ENCODE data around the gene UTF1.

The UTF1 gene

DNA sequence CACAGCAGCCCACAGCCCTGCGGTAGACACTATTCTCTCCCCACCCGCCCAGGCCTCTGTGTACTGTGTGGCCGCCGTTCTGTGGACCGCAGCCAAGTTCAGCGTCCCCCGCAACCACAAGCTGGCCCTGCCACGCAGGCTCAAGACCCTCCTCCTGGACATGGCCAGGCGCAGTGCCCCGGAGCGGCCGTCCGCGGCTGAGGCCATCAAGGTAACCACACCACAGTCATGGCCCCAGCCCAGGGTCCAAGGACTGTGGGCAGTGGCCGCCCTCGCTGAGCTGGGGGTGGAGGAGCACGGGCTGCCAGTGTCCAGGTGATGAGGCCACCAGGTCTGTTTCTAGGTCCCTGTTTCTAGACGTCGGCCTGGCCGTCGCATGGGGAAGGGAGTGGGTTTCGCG, 34.4 kb upstream of the UTF1 start:
- no peaks in the 10 kb centered on the region for H3K9me3 ChIP-seq (ENCODE audit: severe bottlenecking)
- H3K4me3 ChIP-seq (ENCODE audit: severe bottlenecking): no peak overlapping the region
- H3K27ac ChIP-seq (ENCODE audit: poor library complexity, severe bottlenecking): no peak overlapping the region
- ATAC-seq (ENCODE audit: low read depth) (no peak), DNase-seq (ENCODE audit: low spot score) (no peak)
- H3K36me3 ChIP-seq (ENCODE audit: low read depth): no peaks in the 10 kb centered on the region
- no peak for TF ChIP-seq CTCF (IDR thresholded peaks at IDR 0.05; ENCODE audit: poor library complexity, severe bottlenecking)
- H3K27me3 ChIP-seq (ENCODE audit: insufficient read depth, poor library complexity, severe bottlenecking): peaks cover 7% of the 10 kb centered on the region
- H3K4me1 ChIP-seq (ENCODE audit: insufficient read depth, poor library complexity, severe bottlenecking): no peaks in the 10 kb centered on the region

DNA sequence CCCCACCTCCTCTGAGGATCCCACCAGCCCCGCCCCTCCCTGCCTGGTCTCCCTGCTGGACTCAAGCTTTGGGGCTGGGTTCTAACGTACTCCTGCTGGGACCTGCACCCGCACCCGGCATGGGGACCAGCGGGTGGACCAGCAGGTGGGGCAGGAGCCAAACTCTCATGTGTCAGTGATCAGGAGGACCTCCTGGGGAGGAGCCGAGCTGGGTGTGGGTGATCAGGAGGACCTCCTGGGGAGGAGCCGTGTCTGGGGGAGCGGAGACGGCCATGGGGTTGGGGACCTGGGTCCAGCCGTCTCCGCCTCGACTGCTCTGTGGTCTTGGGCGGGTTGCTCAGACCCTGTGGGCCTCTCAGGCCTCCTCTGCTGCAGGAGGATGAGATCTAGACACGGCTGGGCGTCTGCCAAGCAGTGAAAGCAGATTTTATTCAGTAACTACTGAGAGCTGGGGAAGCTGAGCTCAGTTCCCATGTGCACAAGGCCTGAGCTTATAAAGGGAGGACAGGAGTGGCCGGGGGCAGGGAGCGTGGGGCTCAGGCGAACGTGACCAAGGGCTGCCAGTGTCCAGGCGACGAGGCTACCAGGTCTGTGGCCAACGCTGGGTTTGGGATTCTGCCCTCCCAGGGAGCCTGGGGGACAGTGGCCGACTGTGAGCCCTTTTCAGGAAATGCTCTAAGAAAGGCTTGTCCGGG, 33.6 kb upstream of the UTF1 start:
- ATAC-seq (ENCODE audit: low read depth) (no peak), DNase-seq (ENCODE audit: low spot score) (no peak)
- Histone ChIP-seq H3K9me3 (ENCODE audit: severe bottlenecking) (no peaks in the 10 kb centered on the region), H3K4me1 (ENCODE audit: insufficient read depth, poor library complexity, severe bottlenecking) (no peaks in the 10 kb centered on the region), H3K4me3 (ENCODE audit: severe bottlenecking) (no peak overlapping the region), H3K36me3 (ENCODE audit: low read depth) (no peaks in the 10 kb centered on the region), H3K27me3 (ENCODE audit: insufficient read depth, poor library complexity, severe bottlenecking) (peaks cover 4% of the 10 kb centered on the region), H3K27ac (ENCODE audit: poor library complexity, severe bottlenecking) (no peak overlapping the region)
- TF ChIP-seq CTCF (IDR thresholded peaks at IDR 0.05; ENCODE audit: poor library complexity, severe bottlenecking): no peak

DNA sequence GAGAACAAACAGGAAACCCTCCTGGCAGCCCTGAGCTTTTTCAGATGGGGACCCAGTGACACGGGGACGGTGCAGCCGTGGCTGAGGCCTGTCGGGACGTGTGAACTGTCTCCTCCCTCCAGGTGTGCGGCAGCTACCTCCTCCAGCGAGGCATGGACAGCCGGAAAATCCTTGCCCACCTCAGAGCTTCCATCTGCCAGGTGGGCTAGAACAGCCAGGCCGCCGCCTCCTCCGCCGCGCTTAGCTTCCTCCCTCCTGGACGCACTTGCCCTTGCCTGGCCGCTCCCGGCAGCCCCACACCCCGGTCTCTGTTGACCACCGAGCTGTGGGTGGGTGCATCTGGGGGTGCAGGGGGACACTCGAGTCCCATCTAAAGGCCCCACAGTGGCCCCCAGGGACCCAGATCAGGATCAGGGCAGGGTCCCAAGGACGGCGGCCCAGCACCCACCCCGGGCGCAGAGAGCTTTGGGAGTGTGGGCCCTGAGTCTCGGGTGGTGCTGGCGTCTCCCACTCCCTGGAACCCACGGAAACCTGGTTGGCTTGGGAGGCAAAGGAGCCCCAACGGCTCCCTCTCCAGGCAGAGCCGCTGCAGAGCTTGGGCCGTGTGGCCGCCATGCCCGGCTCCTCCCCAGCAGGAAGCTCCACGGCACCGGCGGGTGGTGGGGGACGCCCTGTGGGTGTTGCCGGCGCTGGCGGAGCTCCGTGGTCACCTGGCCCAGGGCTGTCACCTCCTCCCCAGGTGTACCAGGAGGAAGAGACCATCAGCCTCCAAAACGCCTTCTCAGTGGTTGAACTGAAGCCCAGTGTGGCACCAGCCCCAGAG, 32.9 kb upstream of the UTF1 start:
- ATAC-seq (ENCODE audit: low read depth) (no peak), DNase-seq (ENCODE audit: low spot score) (no peak)
- H3K27ac ChIP-seq (ENCODE audit: poor library complexity, severe bottlenecking): no peak overlapping the region
- no peaks in the 10 kb centered on the region for H3K9me3 ChIP-seq (ENCODE audit: severe bottlenecking)
- no peaks in the 10 kb centered on the region for H3K36me3 ChIP-seq (ENCODE audit: low read depth)
- H3K4me1 ChIP-seq (ENCODE audit: insufficient read depth, poor library complexity, severe bottlenecking): no peaks in the 10 kb centered on the region
- no peak for TF ChIP-seq CTCF (IDR thresholded peaks at IDR 0.05; ENCODE audit: poor library complexity, severe bottlenecking)
- peaks cover 4% of the 10 kb centered on the region for H3K27me3 ChIP-seq (ENCODE audit: insufficient read depth, poor library complexity, severe bottlenecking)
- no peak overlapping the region for H3K4me3 ChIP-seq (ENCODE audit: severe bottlenecking)

GRCh38 chr10:133197786-133198185, 32.2 kb upstream of the UTF1 start:
- Histone ChIP-seq H3K27ac (ENCODE audit: poor library complexity, severe bottlenecking) (no peak overlapping the region), H3K36me3 (ENCODE audit: low read depth) (no peaks in the 10 kb centered on the region), H3K27me3 (ENCODE audit: insufficient read depth, poor library complexity, severe bottlenecking) (peaks cover 4% of the 10 kb centered on the region), H3K9me3 (ENCODE audit: severe bottlenecking) (no peaks in the 10 kb centered on the region), H3K4me3 (ENCODE audit: severe bottlenecking) (no peak overlapping the region), H3K4me1 (ENCODE audit: insufficient read depth, poor library complexity, severe bottlenecking) (no peaks in the 10 kb centered on the region)
- no peak for ATAC-seq (ENCODE audit: low read depth)
- TF ChIP-seq CTCF (IDR thresholded peaks at IDR 0.05; ENCODE audit: poor library complexity, severe bottlenecking): no peak
- DNase-seq (ENCODE audit: low spot score): no peak

DNA sequence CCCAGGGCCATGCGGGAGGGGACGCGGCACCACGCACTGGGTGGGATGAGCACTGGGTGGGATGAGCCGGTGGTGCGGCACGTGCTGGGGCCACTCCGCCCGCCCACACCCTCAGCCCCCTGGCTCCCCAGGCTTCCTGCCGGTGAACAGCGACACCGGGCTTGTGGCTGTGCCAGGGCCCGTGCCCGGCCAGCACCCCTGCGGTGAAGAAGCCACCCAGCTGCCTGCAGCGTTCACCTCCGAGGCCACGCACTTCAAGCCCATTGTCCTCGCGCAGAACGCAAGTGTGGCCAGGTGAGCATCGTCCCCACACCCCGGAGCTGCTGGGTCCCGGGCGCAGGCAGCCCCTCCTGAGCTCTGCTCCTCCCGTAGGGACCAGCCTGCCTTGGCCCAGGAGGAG, 31.8 kb upstream of the UTF1 start:
- ATAC-seq (ENCODE audit: low read depth): no peak
- no peak for DNase-seq (ENCODE audit: low spot score)
- no peaks in the 10 kb centered on the region for H3K9me3 ChIP-seq (ENCODE audit: severe bottlenecking)
- no peak overlapping the region for H3K4me3 ChIP-seq (ENCODE audit: severe bottlenecking)
- no peak overlapping the region for H3K27ac ChIP-seq (ENCODE audit: poor library complexity, severe bottlenecking)
- TF ChIP-seq CTCF (IDR thresholded peaks at IDR 0.05; ENCODE audit: poor library complexity, severe bottlenecking): no peak
- H3K36me3 ChIP-seq (ENCODE audit: low read depth): no peaks in the 10 kb centered on the region
- H3K4me1 ChIP-seq (ENCODE audit: insufficient read depth, poor library complexity, severe bottlenecking): no peaks in the 10 kb centered on the region
- H3K27me3 ChIP-seq (ENCODE audit: insufficient read depth, poor library complexity, severe bottlenecking): peaks cover 4% of the 10 kb centered on the region

Data from RWPE2 (cell line).